ENCODE measurements around the gene NBAS. TPM values are rescaled to one million over a fixed set of nuclear protein-coding genes. Genes with fewer than 3 reads are reported as not detected.
A peak's percentile ranks its signal among the peaks of the same experiment; 100 is the strongest.

NBAS gene
- total and polyA plus RNA-seq, 2 donors (not counting 3 experiments of a cell fraction or from before 2014, with no cell fraction given), result 29.4 to 43.0 TPM

DNA sequence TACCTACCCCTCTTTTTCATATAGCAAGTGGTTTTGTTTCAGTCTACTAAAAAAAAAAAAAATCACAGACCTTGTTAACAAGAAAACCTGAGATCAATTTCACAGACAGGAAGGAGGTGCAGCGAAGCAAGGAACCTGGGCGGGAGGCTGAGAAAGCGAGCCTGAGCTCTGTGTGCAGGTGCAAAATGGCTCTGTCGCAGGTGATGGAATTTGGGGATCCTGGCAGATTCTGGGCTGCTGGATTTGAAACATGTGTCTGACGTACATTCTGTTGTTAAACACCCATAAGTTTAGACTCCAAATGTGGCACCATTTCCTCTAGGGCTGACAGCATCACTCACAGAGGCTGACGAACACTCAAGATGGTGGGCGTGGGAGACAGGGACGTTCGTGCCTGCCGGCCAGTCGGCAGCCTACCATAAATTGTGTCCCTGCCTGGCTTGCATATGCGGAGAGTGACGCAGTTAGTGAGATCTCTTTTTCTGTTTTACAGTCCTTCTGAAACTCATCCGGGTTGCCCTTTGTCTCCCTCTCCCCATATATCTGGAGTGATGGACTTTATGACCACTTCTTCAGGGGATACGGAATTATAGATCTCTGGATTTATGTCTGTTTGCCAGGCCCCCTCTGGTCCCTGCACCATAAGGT is 21.7 kb upstream of the NBAS start:
- Histone ChIP-seq H3K27me3 (ENCODE audit: control insufficient read depth in 2 of 2, insufficient read depth in 2 of 2, low read length in 2 of 2) (no peaks in the 10 kb centered on the region), H3K9me1 (replicated peaks; ENCODE audit: control insufficient read depth, extremely low read depth, insufficient read depth, low read length) (no peaks in the 10 kb centered on the region), H3K9ac (replicated peaks; ENCODE audit: extremely low read depth, insufficient read depth, low read length) (no peak overlapping the region), H3K4me2 (ENCODE audit: insufficient read depth, low read length) (no peak overlapping the region), H3K9me3 (replicated peaks; ENCODE audit: control insufficient read depth, insufficient read depth, low read length) (no peaks in the 10 kb centered on the region), H3K27ac (ENCODE audit: insufficient read depth, low read depth, low read length) (no peak overlapping the region), H2AFZ (ENCODE audit: low read depth, low read length) (no peak overlapping the region), H4K20me1 (replicated peaks; ENCODE audit: control insufficient read depth, extremely low read depth, insufficient read depth, low read length) (no peaks in the 10 kb centered on the region), H3K36me3 (ENCODE audit: control insufficient read depth in 2 of 2, extremely low read depth in 1 of 2, insufficient read depth in 2 of 2, low read length in 2 of 2) (no peaks in the 10 kb centered on the region), H3K4me3 (replicated peaks in 1 of 3; ENCODE audit: insufficient read depth in 1 of 3, low read depth in 1 of 3, low read length in 3 of 3) (no peak overlapping the region), H3K4me1 (ENCODE audit: control insufficient read depth, extremely low read depth, insufficient read depth, low read length) (peaks cover 21% of the 10 kb centered on the region), H3K79me2 (ENCODE audit: control insufficient read depth, insufficient read depth, low read length) (no peaks in the 10 kb centered on the region)
- no peak for FAIRE-seq
- no TSS peak for BruUV-seq (replicated peaks)
- DNase-seq (ENCODE audit: low read depth, low spot score), result no peak
- ChIA-PET CTCF (no interaction called here), POLR2A (no interaction called here)
- dilution Hi-C loops (cut with MboI; ENCODE audit: extremely low pct_ligation_motif_present, low sequenced_read_pairs), result no loop called here
- intact Hi-C loops (cut with micrococcal nuclease), result no loop called here
- TF ChIP-seq MYC (IDR thresholded peaks at IDR 0.05; ENCODE audit: low read depth, low read length), result no peak
- TF ChIP-seq FOS (IDR thresholded peaks at IDR 0.05; ENCODE audit: borderline replicate concordance, insufficient read depth, low read length), result no peak
- TF ChIP-seq POLR2A (IDR thresholded peaks at IDR 0.05; ENCODE audit: low read depth, low read length), result no peak
- TF ChIP-seq GATA2 (IDR thresholded peaks at IDR 0.05; ENCODE audit: insufficient read depth, insufficient read length, low read depth, low read length), result no peak
- TF ChIP-seq EZH2 (IDR thresholded peaks at IDR 0.05; ENCODE audit: borderline replicate concordance, low read depth, low read length, severe bottlenecking), result no peak
- no peak for TF ChIP-seq POLR2AphosphoS5 (IDR thresholded peaks at IDR 0.05; ENCODE audit: insufficient read depth, low read depth, low read length)

DNA sequence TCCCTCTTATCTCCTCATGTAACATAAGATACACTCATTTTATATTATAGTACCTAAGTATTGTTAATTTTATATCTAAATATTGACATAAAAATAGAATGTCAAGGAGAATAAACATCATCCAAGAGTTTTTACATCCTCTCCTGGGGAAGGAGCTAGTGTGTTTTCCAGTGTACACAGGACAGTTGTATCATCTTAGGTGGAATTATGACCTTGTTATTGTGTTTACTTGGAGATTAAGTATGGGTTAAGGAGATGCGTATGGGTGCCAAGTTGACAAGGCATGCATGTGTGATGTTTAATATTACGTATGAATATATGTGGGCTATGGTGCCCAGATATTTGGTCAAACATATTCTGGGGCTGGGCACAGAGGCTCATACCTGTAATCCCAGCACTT is 19.3 kb upstream of the NBAS start:
- H3K4me3 ChIP-seq (replicated peaks in 1 of 3; ENCODE audit: insufficient read depth in 1 of 3, low read depth in 1 of 3, low read length in 3 of 3), result no peak overlapping the region
- dilution Hi-C loops (cut with MboI; ENCODE audit: extremely low pct_ligation_motif_present, low sequenced_read_pairs), result no loop called here
- TF ChIP-seq EZH2 (IDR thresholded peaks at IDR 0.05; ENCODE audit: borderline replicate concordance, low read depth, low read length, severe bottlenecking) (no peak), GATA2 (IDR thresholded peaks at IDR 0.05; ENCODE audit: insufficient read depth, insufficient read length, low read depth, low read length) (no peak), FOS (IDR thresholded peaks at IDR 0.05; ENCODE audit: borderline replicate concordance, insufficient read depth, low read length) (no peak), POLR2A (IDR thresholded peaks at IDR 0.05; ENCODE audit: low read depth, low read length) (no peak), JUN (IDR thresholded peaks at IDR 0.05; ENCODE audit: borderline replicate concordance, insufficient read depth, insufficient read length, low read depth) (no peak), POLR2AphosphoS5 (IDR thresholded peaks at IDR 0.05; ENCODE audit: insufficient read depth, low read depth, low read length) (no peak), MYC (IDR thresholded peaks at IDR 0.05; ENCODE audit: low read depth, low read length) (no peak)
- TF ChIP-seq, protein P1, sequence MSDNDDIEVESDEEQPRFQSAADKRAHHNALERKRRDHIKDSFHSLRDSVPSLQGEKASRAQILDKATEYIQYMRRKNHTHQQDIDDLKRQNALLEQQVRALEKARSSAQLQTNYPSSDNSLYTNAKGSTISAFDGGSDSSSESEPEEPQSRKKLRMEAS (IDR thresholded peaks at IDR 0.05; ENCODE audit: insufficient read depth, insufficient read length), result no peak
- TF ChIP-seq, protein P2, sequence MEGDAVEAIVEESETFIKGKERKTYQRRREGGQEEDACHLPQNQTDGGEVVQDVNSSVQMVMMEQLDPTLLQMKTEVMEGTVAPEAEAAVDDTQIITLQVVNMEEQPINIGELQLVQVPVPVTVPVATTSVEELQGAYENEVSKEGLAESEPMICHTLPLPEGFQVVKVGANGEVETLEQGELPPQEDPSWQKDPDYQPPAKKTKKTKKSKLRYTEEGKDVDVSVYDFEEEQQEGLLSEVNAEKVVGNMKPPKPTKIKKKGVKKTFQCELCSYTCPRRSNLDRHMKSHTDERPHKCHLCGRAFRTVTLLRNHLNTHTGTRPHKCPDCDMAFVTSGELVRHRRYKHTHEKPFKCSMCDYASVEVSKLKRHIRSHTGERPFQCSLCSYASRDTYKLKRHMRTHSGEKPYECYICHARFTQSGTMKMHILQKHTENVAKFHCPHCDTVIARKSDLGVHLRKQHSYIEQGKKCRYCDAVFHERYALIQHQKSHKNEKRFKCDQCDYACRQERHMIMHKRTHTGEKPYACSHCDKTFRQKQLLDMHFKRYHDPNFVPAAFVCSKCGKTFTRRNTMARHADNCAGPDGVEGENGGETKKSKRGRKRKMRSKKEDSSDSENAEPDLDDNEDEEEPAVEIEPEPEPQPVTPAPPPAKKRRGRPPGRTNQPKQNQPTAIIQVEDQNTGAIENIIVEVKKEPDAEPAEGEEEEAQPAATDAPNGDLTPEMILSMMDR (IDR thresholded peaks at IDR 0.05; ENCODE audit: extremely low read depth in 1 of 2, insufficient read depth in 1 of 2, low read depth in 1 of 2, low read length in 2 of 2), result no peak

More for the DNA sequence above, 19.3 kb upstream of the NBAS start:
- no peaks in the 10 kb centered on the region for H3K79me2 ChIP-seq (ENCODE audit: control insufficient read depth, insufficient read depth, low read length)
- no peak for DNase-seq (ENCODE audit: low read depth, low spot score)
- peak overlapping the region; percentile 86 for H3K27ac ChIP-seq (ENCODE audit: insufficient read depth, low read depth, low read length)
- no peaks in the 10 kb centered on the region for H3K36me3 ChIP-seq (ENCODE audit: control insufficient read depth in 2 of 2, extremely low read depth in 1 of 2, insufficient read depth in 2 of 2, low read length in 2 of 2)
- H4K20me1 ChIP-seq (replicated peaks; ENCODE audit: control insufficient read depth, extremely low read depth, insufficient read depth, low read length), result no peaks in the 10 kb centered on the region
- H3K4me2 ChIP-seq (ENCODE audit: insufficient read depth, low read length), result peak overlapping the region; percentile 31
- no peaks in the 10 kb centered on the region for H3K27me3 ChIP-seq (ENCODE audit: control insufficient read depth in 2 of 2, insufficient read depth in 2 of 2, low read length in 2 of 2)
- FAIRE-seq, result no peak
- peaks cover 21% of the 10 kb centered on the region for H3K4me1 ChIP-seq (ENCODE audit: control insufficient read depth, extremely low read depth, insufficient read depth, low read length)
- H3K9ac ChIP-seq (replicated peaks; ENCODE audit: extremely low read depth, insufficient read depth, low read length), result no peak overlapping the region
- no peaks in the 10 kb centered on the region for H3K9me3 ChIP-seq (replicated peaks; ENCODE audit: control insufficient read depth, insufficient read depth, low read length)
- POLR2A ChIA-PET, result interaction anchor here (0.6 kb wide), 1 partner anchor 483 kb away, joined by 3 read pairs; no protein-coding TSS in a partner anchor
- CTCF ChIA-PET, result interaction anchor here (1.0 to 2.3 kb wide), 3 partner anchors 8 to 19 kb away, joined by 3 to 13 read pairs (median 3); no protein-coding TSS in a partner anchor
- no TSS peak for BruUV-seq (replicated peaks)
- H2AFZ ChIP-seq (ENCODE audit: low read depth, low read length), result no peak overlapping the region
- intact Hi-C loops (cut with micrococcal nuclease), result no loop called here
- H3K9me1 ChIP-seq (replicated peaks; ENCODE audit: control insufficient read depth, extremely low read depth, insufficient read depth, low read length), result no peaks in the 10 kb centered on the region

Measured in endothelial cell of umbilical vein (primary cell).